HG03558 (cell line): ENCODE data around the gene PACS2.

Source experiments
- ATAC-seq: cut with Tn5 transposase; IDR thresholded peaks from one replicate; pipeline ENCODE4 v1.9.1; 2021; ENCODE audit warnings: moderate number of reproducible peaks; ENCODE audit not compliant: unreplicated experiment; ENCODE audit errors: extremely low read depth

The PACS2 gene

GRCh38 chr14:105431256-105431655 lies 116.7 kb downstream of the PACS2 start:
- no peak for ATAC-seq

- ATAC-seq = no peak
Observed at GRCh38 chr14:105432657-105433056, 118.1 kb downstream of the PACS2 start.

- ATAC-seq = no peak
Observed at GRCh38 chr14:105433161-105433605, 118.6 kb downstream of the PACS2 start.

- ATAC-seq = no peak
Observed at GRCh38 chr14:105436402-105436801, 121.9 kb downstream of the PACS2 start.

- ATAC-seq = no peak
Observed at GRCh38 chr14:105436891-105437722, 122.6 kb downstream of the PACS2 start.

GRCh38 chr14:105437723-105438500 lies 123.4 kb downstream of the PACS2 start:
- ATAC-seq = no peak

GRCh38 chr14:105439179-105439578 lies 124.6 kb downstream of the PACS2 start:
- no peak for ATAC-seq

- no peak for ATAC-seq
Observed at GRCh38 chr14:105439710-105440553, 125.4 kb downstream of the PACS2 start.

GRCh38 chr14:105440554-105440900 lies 126.0 kb downstream of the PACS2 start:
- ATAC-seq = no peak

GRCh38 chr14:105440992-105441391 lies 126.4 kb downstream of the PACS2 start:
- no peak for ATAC-seq

- ATAC-seq = no peak
Observed at GRCh38 chr14:105442125-105442524, 127.6 kb downstream of the PACS2 start.

- ATAC-seq = no peak
Observed at GRCh38 chr14:105442834-105443233, 128.3 kb downstream of the PACS2 start.

GRCh38 chr14:105444859-105445258 lies 130.3 kb downstream of the PACS2 start:
- no peak for ATAC-seq

- ATAC-seq = no peak
Observed at GRCh38 chr14:105445290-105445689, 130.7 kb downstream of the PACS2 start.

- no peak for ATAC-seq
Observed at GRCh38 chr14:105445901-105446845, 131.6 kb downstream of the PACS2 start.

GRCh38 chr14:105446971-105447370 lies 132.4 kb downstream of the PACS2 start:
- ATAC-seq = no peak
